Measurements from ENCODE around the gene DPY19L1.
"Not testable (repeated sequence)": the region's sequence is repeated elsewhere in the genome, so short reads cannot be mapped to it uniquely, and the experiment has no call there.

DPY19L1 gene

DNA sequence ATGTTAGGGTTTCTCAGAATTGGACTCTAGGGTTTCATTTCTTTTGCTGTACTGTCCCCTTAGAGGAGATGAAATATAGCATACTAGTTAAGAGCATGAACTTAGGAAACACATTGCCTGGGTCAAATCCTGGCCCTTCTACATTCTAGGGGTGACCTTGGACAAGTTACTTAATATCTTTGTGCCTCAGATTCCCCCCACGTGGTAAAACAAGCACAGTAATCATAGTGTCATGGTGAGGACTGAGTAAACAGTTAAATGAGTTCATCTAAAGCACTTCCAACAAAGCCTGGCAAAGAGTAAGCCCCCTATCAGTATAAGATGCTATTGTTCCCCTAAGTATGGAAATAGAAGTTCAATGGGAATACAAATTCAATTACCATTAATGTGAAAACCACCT is 5.1 kb downstream of the DPY19L1 start:
- DNase-seq (ENCODE audit: low read depth), result no peak

DNA sequence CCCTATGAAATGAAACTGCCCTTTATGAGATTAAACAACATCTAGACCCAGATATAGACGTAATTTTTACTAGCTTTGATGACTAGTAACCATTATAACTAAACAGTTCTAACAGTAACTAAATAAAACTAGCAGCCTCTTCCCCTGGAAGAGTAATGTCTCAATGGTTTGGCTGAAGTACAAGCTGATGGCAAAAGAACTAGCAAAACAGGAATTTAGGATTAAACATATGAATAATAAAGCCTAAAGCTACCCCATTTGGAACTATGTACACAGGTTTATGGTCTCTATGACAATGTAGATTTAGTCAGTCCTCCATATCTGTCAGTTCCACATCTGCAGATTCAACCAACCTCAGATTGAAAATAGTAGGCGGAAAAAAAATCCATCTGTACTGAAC is 6.4 kb downstream of the DPY19L1 start:
- no peak for DNase-seq (ENCODE audit: low read depth)

GRCh38 chr7:35029311-35029710 is 8.0 kb downstream of the DPY19L1 start:
- no peak for DNase-seq (ENCODE audit: low read depth)

- no peak for DNase-seq (ENCODE audit: low read depth)
Measured at GRCh38 chr7:35026150-35026549, 11.1 kb downstream of the DPY19L1 start.

DNA sequence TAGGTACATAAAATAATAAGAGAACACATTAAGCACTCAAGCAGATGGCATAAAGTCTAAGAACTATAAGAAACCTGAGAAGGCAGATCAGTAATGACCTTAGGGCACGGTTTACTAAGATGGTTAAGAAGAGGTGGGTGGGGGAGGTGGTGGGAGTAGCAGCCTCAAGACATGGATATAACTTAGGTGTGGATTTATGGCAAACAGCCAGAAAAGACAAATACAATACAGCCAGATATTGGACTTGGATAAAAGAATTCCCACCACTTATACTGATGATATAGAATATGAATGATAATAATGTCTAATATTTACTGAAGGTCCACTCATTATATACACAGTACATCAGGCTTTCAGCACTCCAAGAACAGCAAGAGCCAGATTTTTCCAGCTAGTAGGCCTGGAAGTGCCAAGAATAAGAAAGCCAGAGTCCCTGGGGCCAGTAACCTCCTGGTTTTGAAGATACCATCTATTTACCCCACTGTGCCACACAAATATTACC is 11.9 kb downstream of the DPY19L1 start:
- DNase-seq (ENCODE audit: low read depth), result no peak

DNA sequence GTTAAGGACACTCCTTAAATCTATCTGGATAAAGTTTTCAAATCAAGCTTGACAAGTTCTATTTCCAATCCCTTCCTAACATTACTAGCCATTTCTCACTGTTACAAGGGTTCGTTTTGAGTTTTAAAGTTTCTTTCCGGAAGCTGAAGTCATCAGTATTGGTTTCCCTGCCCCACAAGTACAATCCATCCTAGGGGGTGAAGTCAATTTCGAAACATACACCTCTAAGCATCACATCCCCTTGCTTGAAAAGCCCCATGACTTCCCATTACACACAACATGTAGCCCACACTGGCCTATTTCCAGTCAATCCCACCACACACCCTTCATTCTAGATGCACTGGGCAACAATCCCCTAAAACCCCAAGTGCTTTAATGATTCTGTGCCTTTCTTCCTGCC is 13.0 kb downstream of the DPY19L1 start:
- no peak for DNase-seq (ENCODE audit: low read depth)

- DNase-seq (ENCODE audit: low read depth), result no peak
Measured at GRCh38 chr7:35022725-35023124, 14.6 kb downstream of the DPY19L1 start.

GRCh38 chr7:35021445-35021844 is 15.8 kb downstream of the DPY19L1 start:
- peak; percentile 8 for DNase-seq (ENCODE audit: low read depth)

GRCh38 chr7:35019801-35020200 is 17.5 kb downstream of the DPY19L1 start:
- DNase-seq (ENCODE audit: low read depth), result no peak

- DNase-seq (ENCODE audit: low read depth), result peak; percentile 12
Measured at GRCh38 chr7:35019179-35019729, 18.0 kb downstream of the DPY19L1 start.

- DNase-seq (ENCODE audit: low read depth), result peak; percentile 6
Measured at GRCh38 chr7:35015346-35015859, 21.9 kb downstream of the DPY19L1 start.

DNA sequence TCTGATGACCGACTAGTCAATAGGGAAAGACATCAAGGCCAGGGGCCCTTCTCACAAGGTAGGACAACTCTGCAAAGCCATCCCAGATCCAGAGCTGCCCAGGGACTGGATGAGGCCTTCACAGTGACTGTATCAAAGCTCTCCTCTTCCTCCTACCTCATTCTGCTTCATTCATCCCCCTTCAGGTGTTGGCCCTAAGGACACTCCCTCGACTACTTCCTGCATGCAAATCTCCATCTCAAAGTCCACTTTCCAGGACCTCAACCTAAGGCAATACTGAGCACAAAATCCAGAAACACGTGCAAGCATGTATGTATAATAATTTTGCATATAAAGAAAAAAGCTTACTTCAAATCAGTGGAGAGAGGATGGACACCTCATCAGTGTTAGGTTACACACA is 25.1 kb downstream of the DPY19L1 start:
- DNase-seq (ENCODE audit: low read depth), result no peak

GRCh38 chr7:35011085-35011484 is 26.2 kb downstream of the DPY19L1 start:
- DNase-seq (ENCODE audit: low read depth), result no peak

GRCh38 chr7:35007768-35008167 is 29.5 kb downstream of the DPY19L1 start:
- DNase-seq (ENCODE audit: low read depth), result no peak

DNA sequence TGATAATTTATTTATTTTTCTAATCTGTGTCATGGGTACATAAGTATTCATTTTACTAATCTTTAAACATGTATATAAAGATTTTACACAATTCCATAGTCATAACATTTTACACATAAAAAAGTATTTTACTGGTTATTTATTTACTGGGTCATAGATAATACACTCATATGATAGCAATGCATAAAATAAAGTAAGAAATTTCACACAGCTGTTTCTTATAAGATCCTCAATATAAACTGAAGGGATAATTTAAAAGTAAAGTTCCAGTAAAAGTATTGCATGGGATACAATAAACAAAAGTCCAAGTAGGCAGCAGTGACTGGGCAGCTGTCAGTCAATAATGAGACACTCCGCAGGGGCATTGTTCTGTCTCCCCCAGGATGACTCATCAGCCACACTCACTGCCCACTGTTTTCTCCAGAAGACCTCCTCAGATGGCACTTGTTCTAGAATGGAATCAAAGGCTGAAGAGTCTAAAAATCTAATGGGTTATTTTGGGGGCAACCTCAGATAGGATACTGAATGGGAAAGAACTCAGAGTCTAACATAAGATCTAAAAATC is 32.7 kb downstream of the DPY19L1 start:
- peak; percentile 47 for DNase-seq (ENCODE audit: low read depth)

DNA sequence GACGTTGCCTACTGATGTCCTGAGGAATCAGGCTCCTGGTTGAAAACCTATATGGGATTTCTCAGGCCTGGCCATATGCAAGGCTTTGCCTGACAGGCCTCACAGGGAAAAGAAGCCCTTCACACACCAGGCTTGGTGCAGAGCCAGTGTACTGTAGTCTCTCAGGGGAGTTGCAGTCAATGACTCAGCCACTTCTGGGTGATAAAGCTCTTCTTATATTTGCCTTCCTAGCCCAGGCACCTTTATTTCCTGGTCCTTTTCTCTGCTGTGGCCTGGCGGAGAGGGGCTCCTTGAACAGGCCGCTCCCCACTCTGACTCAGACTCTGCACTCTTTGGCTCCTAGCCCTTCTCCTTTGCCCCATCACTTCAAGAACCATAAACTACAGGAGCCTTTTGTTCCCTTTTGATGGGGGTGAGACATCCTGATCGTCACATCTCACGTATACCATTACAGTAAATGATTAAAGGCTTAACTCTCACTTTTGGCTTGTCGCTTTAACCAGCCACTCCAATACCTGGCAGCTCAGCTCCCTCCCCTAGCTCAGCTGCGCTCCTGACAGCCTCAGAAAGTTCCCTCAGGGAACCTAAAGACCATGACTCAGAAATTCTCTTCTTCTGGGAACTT is 33.5 kb downstream of the DPY19L1 start:
- peak; percentile 85 for DNase-seq (ENCODE audit: low read depth)

DNA sequence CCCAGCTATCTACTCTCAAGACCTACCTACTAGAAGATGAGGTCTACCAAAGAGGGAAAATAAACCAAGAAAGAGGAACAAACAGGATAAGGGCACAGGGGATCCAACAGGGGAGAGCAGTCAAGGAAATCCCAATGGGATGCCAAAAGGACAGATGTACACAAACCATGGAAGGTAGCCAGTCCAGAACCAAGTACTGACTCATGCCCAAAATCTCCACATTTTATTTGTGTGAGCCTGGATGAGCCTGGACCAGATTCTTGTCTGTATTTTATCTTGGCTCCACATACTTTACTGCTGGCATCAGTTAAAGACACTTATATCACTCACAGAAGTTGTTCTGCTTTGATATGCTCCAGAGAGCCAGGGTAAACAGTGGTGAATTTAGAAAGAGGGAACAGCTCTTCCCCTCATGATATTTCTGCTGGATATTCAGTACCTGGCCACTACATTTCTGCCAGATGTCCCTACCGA is 34.1 kb downstream of the DPY19L1 start:
- DNase-seq (ENCODE audit: low read depth), result peak; percentile 85

- DNase-seq (ENCODE audit: low read depth), result not testable (repeated sequence)
Measured at GRCh38 chr7:34998335-34998734, 39.0 kb downstream of the DPY19L1 start.

DNA sequence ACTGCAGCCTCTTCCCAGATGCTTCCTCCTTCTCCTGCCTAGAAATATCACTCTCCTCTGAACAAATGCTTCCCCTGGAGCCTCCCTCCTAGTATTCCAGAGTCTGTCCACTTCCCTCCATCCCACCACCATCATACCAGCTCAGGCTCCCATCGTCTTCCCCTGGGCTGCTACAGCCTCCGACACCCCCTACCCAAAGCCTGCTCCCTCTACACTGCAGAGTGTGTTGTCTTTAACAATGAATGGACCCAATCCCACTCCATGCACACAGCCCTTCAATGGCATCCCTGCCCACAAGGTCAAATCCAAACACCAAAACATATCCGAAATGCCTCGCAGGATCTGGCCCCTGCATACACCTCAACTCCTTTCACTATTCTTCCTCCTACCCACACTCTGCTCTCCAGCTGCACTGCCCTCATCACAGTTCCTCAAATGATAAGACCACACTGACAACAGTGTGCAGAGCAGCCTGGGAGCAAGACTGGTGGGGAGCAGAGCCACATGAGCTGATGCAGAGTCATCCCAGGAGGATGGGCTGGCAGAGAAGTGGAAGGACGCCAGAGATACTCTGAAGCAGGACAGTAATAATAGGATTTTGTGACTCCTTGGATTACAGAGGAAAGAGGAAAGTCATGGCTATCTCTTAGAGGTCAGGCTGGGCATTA is 40.7 kb downstream of the DPY19L1 start:
- not testable (repeated sequence) for DNase-seq (ENCODE audit: low read depth)

DNA sequence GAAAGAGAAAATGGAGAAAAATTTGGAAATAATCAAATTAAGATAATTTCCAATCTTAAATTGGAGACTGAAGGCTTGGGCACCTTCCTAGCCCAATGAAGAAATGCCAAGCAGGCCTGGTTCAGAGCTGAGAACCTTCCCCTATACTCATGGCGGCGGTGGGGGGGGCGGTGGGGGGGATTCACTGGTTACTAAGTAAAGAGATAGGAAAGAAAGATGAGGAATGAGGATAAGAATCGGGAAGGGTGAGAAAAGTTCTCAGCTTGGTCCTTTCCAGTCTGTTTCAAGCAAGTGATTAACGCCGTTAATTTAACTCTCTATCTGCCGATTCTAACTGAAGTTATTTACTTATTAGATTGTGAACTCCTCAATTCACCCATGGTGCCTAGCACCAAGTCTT is 41.5 kb downstream of the DPY19L1 start:
- no peak for DNase-seq (ENCODE audit: low read depth)

GRCh38 chr7:34991938-34992840 is 45.1 kb downstream of the DPY19L1 start:
- DNase-seq (ENCODE audit: low read depth), result peak; percentile 57

Measured in EH (cell line).